Measurements from ENCODE around the gene VDAC1. TPM values are rescaled to one million over a fixed set of nuclear protein-coding genes. Genes with fewer than 3 reads are reported as not detected.

The VDAC1 gene
- total and polyA plus RNA-seq, 10 of the 15 experiments (the other 5 are each of a cell fraction or from before 2014, with no cell fraction given) = 245 to 488 (median 349) TPM

- TF ChIP-seq, protein P1, sequence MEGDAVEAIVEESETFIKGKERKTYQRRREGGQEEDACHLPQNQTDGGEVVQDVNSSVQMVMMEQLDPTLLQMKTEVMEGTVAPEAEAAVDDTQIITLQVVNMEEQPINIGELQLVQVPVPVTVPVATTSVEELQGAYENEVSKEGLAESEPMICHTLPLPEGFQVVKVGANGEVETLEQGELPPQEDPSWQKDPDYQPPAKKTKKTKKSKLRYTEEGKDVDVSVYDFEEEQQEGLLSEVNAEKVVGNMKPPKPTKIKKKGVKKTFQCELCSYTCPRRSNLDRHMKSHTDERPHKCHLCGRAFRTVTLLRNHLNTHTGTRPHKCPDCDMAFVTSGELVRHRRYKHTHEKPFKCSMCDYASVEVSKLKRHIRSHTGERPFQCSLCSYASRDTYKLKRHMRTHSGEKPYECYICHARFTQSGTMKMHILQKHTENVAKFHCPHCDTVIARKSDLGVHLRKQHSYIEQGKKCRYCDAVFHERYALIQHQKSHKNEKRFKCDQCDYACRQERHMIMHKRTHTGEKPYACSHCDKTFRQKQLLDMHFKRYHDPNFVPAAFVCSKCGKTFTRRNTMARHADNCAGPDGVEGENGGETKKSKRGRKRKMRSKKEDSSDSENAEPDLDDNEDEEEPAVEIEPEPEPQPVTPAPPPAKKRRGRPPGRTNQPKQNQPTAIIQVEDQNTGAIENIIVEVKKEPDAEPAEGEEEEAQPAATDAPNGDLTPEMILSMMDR (IDR thresholded peaks at IDR 0.05 in 2 of 3, conservative IDR thresholded peaks at IDR 0.05 in 1 of 3; ENCODE audit: control insufficient read depth in 2 of 3, extremely low read depth in 1 of 3, insufficient read depth in 1 of 3, low read depth in 3 of 3, low read length in 3 of 3) = no peak
- TF ChIP-seq CREB1 (IDR thresholded peaks at IDR 0.05; ENCODE audit: low read depth) (no peak), CREM (IDR thresholded peaks at IDR 0.05; ENCODE audit: low read depth) (no peak), ZBED1 (IDR thresholded peaks at IDR 0.05; ENCODE audit: borderline replicate concordance) (no peak), IRF5 (IDR thresholded peaks at IDR 0.05; ENCODE audit: borderline replicate concordance) (no peak), SREBF2 (IDR thresholded peaks at IDR 0.05; ENCODE audit: low read length) (no peak), CEBPB (IDR thresholded peaks at IDR 0.05; ENCODE audit: borderline replicate concordance in 1 of 2, low read depth in 2 of 2, low read length in 2 of 2) (no peak), CBX3 (IDR thresholded peaks at IDR 0.05; ENCODE audit: borderline replicate concordance, low read depth) (no peak), MEF2B (IDR thresholded peaks at IDR 0.05; ENCODE audit: partially characterized antibody, poor library complexity, severe bottlenecking) (no peak), IKZF1 (conservative IDR thresholded peaks at IDR 0.05) (no peak), SIN3A (IDR thresholded peaks at IDR 0.05; ENCODE audit: low read depth, low read length) (no peak), ZNF24 (IDR thresholded peaks at IDR 0.05) (no peak), NBN (IDR thresholded peaks at IDR 0.05) (no peak)
- TF ChIP-seq, protein P2, sequence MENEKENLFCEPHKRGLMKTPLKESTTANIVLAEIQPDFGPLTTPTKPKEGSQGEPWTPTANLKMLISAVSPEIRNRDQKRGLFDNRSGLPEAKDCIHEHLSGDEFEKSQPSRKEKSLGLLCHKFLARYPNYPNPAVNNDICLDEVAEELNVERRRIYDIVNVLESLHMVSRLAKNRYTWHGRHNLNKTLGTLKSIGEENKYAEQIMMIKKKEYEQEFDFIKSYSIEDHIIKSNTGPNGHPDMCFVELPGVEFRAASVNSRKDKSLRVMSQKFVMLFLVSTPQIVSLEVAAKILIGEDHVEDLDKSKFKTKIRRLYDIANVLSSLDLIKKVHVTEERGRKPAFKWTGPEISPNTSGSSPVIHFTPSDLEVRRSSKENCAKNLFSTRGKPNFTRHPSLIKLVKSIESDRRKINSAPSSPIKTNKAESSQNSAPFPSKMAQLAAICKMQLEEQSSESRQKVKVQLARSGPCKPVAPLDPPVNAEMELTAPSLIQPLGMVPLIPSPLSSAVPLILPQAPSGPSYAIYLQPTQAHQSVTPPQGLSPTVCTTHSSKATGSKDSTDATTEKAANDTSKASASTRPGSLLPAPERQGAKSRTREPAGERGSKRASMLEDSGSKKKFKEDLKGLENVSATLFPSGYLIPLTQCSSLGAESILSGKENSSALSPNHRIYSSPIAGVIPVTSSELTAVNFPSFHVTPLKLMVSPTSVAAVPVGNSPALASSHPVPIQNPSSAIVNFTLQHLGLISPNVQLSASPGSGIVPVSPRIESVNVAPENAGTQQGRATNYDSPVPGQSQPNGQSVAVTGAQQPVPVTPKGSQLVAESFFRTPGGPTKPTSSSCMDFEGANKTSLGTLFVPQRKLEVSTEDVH (IDR thresholded peaks at IDR 0.05; ENCODE audit: low read depth, partially characterized antibody) = no peak
Observed at GRCh38 chr5:133962131-133962530, 42.6 kb downstream of the VDAC1 start (continued).
